UCSD-AML1 (cell line): ENCODE data around the gene DHRS11.

Experiments used
- DNase-seq: peaks from one replicate; lab custom pipeline; 2025; ENCODE audit not compliant: unreplicated experiment; lab: John Stamatoyannopoulos, UW

Gene DHRS11

GRCh38 chr17:36647636-36648035 lies 56.0 kb downstream of the DHRS11 start:
- no peak for DNase-seq

GRCh38 chr17:36650096-36650775 lies 58.6 kb downstream of the DHRS11 start:
- no peak for DNase-seq
